ENCODE data around the gene CD40.

DNA sequence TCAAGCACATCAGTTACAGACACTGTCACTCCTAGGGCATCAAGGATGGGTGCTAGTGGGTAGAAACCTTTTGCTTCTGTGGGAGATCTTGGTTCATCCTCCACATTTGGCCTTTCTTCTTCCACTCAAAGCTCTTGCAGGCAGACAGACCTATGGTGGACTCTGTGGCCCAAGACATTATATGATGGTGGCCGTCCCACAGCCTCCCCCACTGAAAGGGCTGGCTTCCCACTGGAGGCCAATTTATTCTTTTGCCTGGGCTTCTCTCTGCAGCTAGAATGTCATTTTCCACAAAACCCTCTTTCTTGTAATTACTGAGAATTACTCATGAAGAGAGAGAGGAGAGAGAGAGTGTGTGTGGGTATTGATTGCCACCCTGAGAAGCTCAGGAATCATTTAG is 43.8 kb downstream of the CD40 start:
- no peak for TF ChIP-seq GATA2 (IDR thresholded peaks at IDR 0.05; ENCODE audit: low read depth, low read length)
- no peak for TF ChIP-seq GATA3 (IDR thresholded peaks at IDR 0.05; ENCODE audit: low read depth, low read length)

Measured in SH-SY5Y (cell line).